Testis (tissue), 2 donors: Measurements from ENCODE around the gene MRPS6.

Experiments
- POLR2A ChIP-seq: fragments of 450-650 bp; IDR thresholded peaks from one replicate; pipeline ENCODE4 v1.6.1; 2017; ENCODE audit warnings: antibody characterized with exemption, mild to moderate bottlenecking, moderate library complexity
- TF ChIP-seq, protein P1 (sequence below), 3 experiments: fragments of 450-650 bp in 2 of 3; fragments of 200-600 bp in 1 of 3; sonication (generic) in 1 of 3; IDR thresholded peaks; one replicate each; pipeline ENCODE4 v1.5.1; 2016 to 2019; ENCODE audit warnings: antibody characterized with exemption in 3 of 3, mild to moderate bottlenecking in 2 of 3, moderate library complexity in 1 of 3

DNA sequence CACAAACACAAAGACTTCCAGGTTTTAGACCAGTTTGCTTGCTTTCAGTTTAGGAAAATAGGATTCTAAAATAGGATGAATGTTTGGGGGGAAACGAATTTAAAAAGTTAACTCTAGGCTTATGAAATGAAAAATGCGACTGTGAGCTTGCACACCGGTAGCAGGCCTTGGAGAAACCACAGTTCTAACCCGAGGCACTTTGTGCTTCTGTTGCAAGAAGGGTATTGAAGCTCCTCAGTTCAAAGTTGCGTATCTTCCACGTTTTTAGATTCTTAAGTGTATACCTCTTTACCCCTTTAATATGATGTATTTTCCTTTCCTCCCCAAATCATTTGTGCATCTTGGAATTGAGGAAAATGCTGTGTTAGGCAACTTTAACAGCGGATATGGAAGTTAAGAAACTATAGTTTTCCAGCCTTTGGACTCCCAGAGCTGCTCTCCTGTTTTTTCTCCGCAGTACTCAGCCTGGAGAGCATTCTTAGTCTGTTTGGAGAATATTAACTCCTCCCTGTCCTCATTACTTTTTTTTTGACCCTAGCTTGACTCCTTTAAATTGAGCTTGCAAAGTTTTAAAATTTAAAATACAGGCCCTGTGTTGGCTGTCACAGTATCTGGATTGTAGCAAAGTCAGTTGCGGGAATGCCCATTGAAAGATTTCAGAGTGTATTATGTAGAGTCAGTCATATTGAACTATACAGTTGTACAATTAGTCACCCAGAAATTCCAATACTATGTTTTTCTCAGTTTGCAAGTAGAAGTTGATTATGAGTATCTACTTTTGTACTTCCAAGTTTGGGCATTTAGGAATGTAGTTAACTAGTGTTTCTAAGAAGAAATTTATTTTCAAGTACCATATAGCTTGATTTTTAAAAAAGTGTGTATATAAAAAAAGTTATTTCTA is 2.6 kb downstream of the MRPS6 start:
- TF ChIP-seq, protein P1, sequence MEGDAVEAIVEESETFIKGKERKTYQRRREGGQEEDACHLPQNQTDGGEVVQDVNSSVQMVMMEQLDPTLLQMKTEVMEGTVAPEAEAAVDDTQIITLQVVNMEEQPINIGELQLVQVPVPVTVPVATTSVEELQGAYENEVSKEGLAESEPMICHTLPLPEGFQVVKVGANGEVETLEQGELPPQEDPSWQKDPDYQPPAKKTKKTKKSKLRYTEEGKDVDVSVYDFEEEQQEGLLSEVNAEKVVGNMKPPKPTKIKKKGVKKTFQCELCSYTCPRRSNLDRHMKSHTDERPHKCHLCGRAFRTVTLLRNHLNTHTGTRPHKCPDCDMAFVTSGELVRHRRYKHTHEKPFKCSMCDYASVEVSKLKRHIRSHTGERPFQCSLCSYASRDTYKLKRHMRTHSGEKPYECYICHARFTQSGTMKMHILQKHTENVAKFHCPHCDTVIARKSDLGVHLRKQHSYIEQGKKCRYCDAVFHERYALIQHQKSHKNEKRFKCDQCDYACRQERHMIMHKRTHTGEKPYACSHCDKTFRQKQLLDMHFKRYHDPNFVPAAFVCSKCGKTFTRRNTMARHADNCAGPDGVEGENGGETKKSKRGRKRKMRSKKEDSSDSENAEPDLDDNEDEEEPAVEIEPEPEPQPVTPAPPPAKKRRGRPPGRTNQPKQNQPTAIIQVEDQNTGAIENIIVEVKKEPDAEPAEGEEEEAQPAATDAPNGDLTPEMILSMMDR (IDR thresholded peaks at IDR 0.05), result no peak
- TF ChIP-seq POLR2A, result no peak
